Breast epithelium (tissue), 4 donors: ENCODE results near the gene PIP4K2C. TPM values are rescaled to one million over a fixed set of nuclear protein-coding genes. Genes with fewer than 3 reads are reported as not detected.

Source experiments
- DNase-seq, 2 donors: peaks; one replicate each; pipeline ENCODE4 v3.0.0-alpha.2; 2019; ENCODE audit warnings: low spot score in 2 of 2
- H3K27ac ChIP-seq, 2 donors: fragments of 200-600 bp; sonication (generic) in 1 of 2; one replicate each; pipeline ENCODE4 v1.5.1; 2016 to 2019; ENCODE audit warnings: mild to moderate bottlenecking in 1 of 2
- H3K27me3 ChIP-seq, 2 donors: fragments of 200-600 bp; sonication (generic) in 1 of 2; one replicate each; pipeline versions ENCODE4 v1.5.1 to v1.6.0; 2017 to 2019; ENCODE audit warnings: control low read depth in 1 of 2, mild to moderate bottlenecking in 1 of 2
- H3K36me3 ChIP-seq: fragments of 200-600 bp; one replicate; pipeline ENCODE4 v1.5.1; 2019
- H3K4me1 ChIP-seq, 2 donors: fragments of 200-600 bp; sonication (generic); one replicate each; pipeline ENCODE4 v1.5.1; 2016 to 2019; ENCODE audit warnings: control low read depth in 1 of 2
- H3K4me3 ChIP-seq, 3 donors: fragments of 200-600 bp; sonication (generic); 1 replicate in 2 of 3; 2 replicates in 1 of 3; pipeline ENCODE4 v1.5.1; 2016 to 2019; ENCODE audit warnings: mild to moderate bottlenecking in 3 of 3, moderate library complexity in 2 of 3
- H3K9me3 ChIP-seq, 2 donors: fragments of 200-600 bp; sonication (generic) in 1 of 2; one replicate each; pipeline ENCODE4 v1.5.1; 2016 to 2019; ENCODE audit warnings: control low read depth in 1 of 2
- POLR2A ChIP-seq: fragments of 450-650 bp; IDR thresholded peaks from one replicate; pipeline ENCODE4 v1.6.1; 2016; ENCODE audit warnings: antibody characterized with exemption, mild to moderate bottlenecking, moderate library complexity
- POLR2AphosphoS5 ChIP-seq, 3 donors: sonication (generic); formaldehyde crosslinking; IDR thresholded peaks; one replicate each; pipeline ENCODE4 v1.6.1; 2017; ENCODE audit warnings: antibody characterized with exemption in 3 of 3
- intact Hi-C: fragments of 100-400 bp; cut with DNase I; formaldehyde crosslinking; loops from one replicate; pipeline ENCODE4 v1.15.1; 2023; ENCODE audit warnings: low total_unique reads
- total RNA-seq, 3 donors: library from RNA; depleted of rRNA; stranded (reverse); fragments of >200 nt; gene quantifications; one replicate each; pipeline ENCODE4 v1.1.0, GENCODE V29; 2016
- TF ChIP-seq, protein P1 (sequence below), 3 donors: fragments of 450-650 bp; IDR thresholded peaks; one replicate each; pipeline ENCODE4 v1.5.1; 2016 to 2017; ENCODE audit warnings: antibody characterized with exemption in 3 of 3, mild to moderate bottlenecking in 3 of 3, moderate library complexity in 3 of 3

PIP4K2C gene
- total RNA-seq, 3 donors from 2014 or later: 13.8 to 26.9 (median 24.6) TPM

DNA sequence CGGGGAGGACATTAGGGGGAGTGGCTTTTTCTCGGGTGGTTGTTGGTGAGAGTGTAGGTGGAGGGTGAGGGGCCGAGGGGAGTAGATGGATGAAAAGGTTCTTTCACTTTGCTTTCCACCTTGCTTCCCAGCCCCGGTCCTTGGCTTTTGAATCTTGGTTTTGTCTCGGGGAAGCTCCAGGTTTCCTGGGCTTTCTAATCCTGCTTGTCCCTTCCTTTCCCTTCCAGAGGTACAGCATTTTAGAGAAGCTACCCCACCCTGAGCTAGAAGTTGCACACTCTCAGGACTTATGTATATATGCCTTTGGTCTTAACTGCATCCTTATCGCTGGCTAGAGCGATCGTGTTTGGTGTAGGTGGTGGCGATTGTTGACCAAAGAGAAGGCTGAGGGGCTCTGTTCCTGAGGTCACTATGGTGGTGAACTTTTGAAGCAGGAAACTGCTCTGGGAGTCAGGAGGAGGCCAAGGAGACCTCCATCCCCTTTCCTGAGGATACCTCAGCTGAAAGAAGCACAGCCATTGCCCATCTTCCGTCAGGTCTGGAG is 862 bp downstream of the PIP4K2C start:
- H3K4me3 ChIP-seq: peak overlapping the region; percentile 75 to 99 (median 96)
- H3K4me1 ChIP-seq: peaks cover 0 to 10% of the 10 kb centered on the region in 2 donors
- no peaks in the 10 kb centered on the region for H3K9me3 ChIP-seq
- H3K27ac ChIP-seq: peak overlapping the region; percentile 82 to 87
- intact Hi-C loops: no loop called here
- no peaks in the 10 kb centered on the region for H3K36me3 ChIP-seq
- H3K27me3 ChIP-seq: no peaks in the 10 kb centered on the region
- DNase-seq: no peak
- TF ChIP-seq, protein P1, sequence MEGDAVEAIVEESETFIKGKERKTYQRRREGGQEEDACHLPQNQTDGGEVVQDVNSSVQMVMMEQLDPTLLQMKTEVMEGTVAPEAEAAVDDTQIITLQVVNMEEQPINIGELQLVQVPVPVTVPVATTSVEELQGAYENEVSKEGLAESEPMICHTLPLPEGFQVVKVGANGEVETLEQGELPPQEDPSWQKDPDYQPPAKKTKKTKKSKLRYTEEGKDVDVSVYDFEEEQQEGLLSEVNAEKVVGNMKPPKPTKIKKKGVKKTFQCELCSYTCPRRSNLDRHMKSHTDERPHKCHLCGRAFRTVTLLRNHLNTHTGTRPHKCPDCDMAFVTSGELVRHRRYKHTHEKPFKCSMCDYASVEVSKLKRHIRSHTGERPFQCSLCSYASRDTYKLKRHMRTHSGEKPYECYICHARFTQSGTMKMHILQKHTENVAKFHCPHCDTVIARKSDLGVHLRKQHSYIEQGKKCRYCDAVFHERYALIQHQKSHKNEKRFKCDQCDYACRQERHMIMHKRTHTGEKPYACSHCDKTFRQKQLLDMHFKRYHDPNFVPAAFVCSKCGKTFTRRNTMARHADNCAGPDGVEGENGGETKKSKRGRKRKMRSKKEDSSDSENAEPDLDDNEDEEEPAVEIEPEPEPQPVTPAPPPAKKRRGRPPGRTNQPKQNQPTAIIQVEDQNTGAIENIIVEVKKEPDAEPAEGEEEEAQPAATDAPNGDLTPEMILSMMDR (IDR thresholded peaks at IDR 0.05): no peak
- TF ChIP-seq POLR2AphosphoS5 (IDR thresholded peaks at IDR 0.05): no peak

DNA sequence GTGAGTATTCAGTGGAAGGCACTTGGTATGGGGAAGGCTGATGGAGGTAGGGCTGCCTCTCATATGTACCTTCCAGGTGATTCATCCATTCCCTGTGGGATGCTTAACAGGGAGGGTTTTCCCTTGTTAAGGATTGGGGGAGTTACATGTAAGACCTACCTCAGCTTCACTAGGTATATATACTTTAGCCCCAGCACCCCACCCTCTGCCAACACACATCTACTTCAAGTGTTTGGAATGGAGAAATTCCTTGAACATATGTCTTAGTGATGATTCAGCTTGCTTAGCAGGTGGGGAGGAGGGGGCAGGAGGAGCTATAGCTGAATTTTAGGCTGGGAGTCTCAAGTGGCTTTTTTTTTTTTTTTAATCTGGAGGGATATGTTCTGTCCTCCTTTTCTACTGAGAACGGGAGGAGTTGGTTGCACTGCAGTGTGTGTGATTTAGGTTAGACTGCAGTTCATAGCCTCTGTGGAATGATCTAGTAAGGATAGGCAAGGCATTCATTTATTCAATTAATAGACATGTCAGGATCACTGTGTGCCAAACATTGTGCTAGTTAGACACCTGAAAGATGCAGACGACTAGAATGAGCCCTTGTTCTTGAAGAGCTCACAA is 1.7 kb downstream of the PIP4K2C start:
- DNase-seq: no peak
- no peaks in the 10 kb centered on the region for H3K9me3 ChIP-seq
- peaks cover 0 to 10% of the 10 kb centered on the region in 2 donors for H3K4me1 ChIP-seq
- H3K27me3 ChIP-seq: no peaks in the 10 kb centered on the region
- H3K27ac ChIP-seq: no peak overlapping the region
- no peak for TF ChIP-seq POLR2AphosphoS5 (IDR thresholded peaks at IDR 0.05)
- intact Hi-C loops: no loop called here
- H3K4me3 ChIP-seq: peak overlapping the region in 2 of 3 donors; percentile 96 to 99
- H3K36me3 ChIP-seq: no peaks in the 10 kb centered on the region

DNA sequence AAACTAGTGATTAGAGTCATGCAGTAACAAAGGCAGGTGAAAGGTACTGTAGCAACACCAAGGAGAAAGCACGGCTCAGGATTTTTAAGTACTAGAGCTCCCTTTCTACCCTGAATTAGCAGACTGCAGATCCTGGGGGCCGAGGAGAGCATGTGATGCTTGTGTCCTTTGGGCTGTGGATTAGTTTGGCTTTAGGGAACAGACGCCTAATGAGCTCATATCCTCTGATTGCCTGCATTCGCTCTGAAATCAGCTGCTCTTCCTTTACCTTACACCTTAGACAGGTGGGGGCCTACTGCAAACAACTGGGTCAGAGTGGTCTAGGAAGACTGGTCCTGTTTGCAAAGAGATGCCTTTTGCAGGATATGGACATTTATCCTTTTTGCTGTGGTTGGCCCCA is 2.2 kb downstream of the PIP4K2C start:
- Histone ChIP-seq H3K36me3 (no peaks in the 10 kb centered on the region), H3K4me1 (peaks cover 0 to 10% of the 10 kb centered on the region in 2 donors), H3K27me3 (no peaks in the 10 kb centered on the region), H3K27ac (no peak overlapping the region), H3K4me3 (no peak overlapping the region), H3K9me3 (no peaks in the 10 kb centered on the region)
- TF ChIP-seq POLR2AphosphoS5 (IDR thresholded peaks at IDR 0.05) (no peak), POLR2A (no peak)
- TF ChIP-seq, protein P1 (IDR thresholded peaks at IDR 0.05): no peak
- DNase-seq: no peak
- intact Hi-C loops: no loop called here

DNA sequence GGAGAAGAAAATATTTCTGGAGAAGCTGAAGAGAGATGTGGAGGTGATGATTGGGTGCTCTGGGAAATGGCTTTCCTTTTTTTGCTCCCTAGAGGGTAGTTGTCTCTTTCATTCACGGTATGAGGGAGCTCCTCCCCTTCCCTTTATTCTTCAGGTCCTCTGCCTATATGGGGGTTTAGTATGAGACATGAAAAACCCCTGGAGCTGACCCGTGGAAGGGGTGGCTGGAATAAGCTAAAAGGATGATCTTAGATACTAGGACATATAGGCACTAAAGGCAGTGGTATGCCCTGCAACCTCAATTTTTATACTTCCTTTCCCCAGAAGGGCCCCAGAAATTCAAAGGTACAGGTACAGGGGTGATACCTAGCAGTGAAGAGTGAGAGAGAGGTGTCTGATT is 9.4 kb downstream of the PIP4K2C start:
- peaks cover 9% of the 10 kb centered on the region for H3K36me3 ChIP-seq
- intact Hi-C loops: no loop called here
- no peaks in the 10 kb centered on the region for H3K27me3 ChIP-seq
- no peak for DNase-seq
- peaks cover 0 to 4% of the 10 kb centered on the region in 2 donors for H3K4me1 ChIP-seq
- TF ChIP-seq, protein P1 (IDR thresholded peaks at IDR 0.05): no peak
- TF ChIP-seq POLR2AphosphoS5 (IDR thresholded peaks at IDR 0.05) (no peak), POLR2A (no peak)
- H3K4me3 ChIP-seq: no peak overlapping the region
- H3K9me3 ChIP-seq: no peaks in the 10 kb centered on the region
- H3K27ac ChIP-seq: no peak overlapping the region

DNA sequence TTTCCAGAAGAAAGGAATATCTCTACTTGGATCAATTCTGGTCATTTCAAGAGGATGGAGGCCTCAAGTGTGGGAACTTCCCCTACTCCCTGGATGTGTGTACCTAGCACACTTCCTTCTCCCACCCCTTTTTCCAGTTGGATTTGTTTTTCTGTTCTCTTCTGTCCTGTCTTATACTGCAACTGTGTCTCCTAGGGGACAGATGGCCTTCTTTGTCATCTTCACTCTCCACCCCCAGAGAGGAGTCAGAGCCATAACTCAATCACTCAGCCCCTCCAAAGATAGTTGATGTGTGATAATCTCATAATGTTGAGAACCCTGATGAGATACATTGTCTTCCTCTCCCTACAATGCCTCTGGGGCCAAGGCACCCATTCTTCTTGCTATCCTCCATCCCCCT is 11.6 kb downstream of the PIP4K2C start:
- no peak for DNase-seq
- intact Hi-C loops: no loop called here
- H3K4me3 ChIP-seq: no peak overlapping the region
- TF ChIP-seq, protein P1 (IDR thresholded peaks at IDR 0.05): no peak
- TF ChIP-seq POLR2AphosphoS5 (IDR thresholded peaks at IDR 0.05) (no peak), POLR2A (no peak)
- no peaks in the 10 kb centered on the region for H3K27me3 ChIP-seq
- no peak overlapping the region for H3K27ac ChIP-seq
- H3K4me1 ChIP-seq: peaks cover 0 to 4% of the 10 kb centered on the region in 2 donors
- no peaks in the 10 kb centered on the region for H3K9me3 ChIP-seq
- peaks cover 9% of the 10 kb centered on the region for H3K36me3 ChIP-seq
